Type B pancreatic cell (in vitro differentiated cells): ENCODE data around the gene RPL27A. TPM values are rescaled to one million over a fixed set of nuclear protein-coding genes. Genes with fewer than 3 reads are reported as not detected.

Experiments
- DNase-seq: peaks from one replicate; pipeline ENCODE4 v3.0.0; 2021; ENCODE audit warnings: mixed read lengths; ENCODE audit not compliant: unreplicated experiment; ENCODE audit errors: extremely low spot score
- H3K27ac Mint-ChIP-seq: 2 replicates; pipeline ENCODE4 v1.8.0; 2021; ENCODE audit warnings: mild to moderate bottlenecking, mixed read lengths
- H3K27me3 Mint-ChIP-seq: 2 replicates; pipeline ENCODE4 v1.8.0; 2021; ENCODE audit warnings: mixed read lengths
- H3K36me3 Mint-ChIP-seq: 2 replicates; pipeline ENCODE4 v1.8.0; 2021; ENCODE audit warnings: mixed read lengths
- H3K4me1 Mint-ChIP-seq: one replicate; pipeline ENCODE4 v1.8.0; 2021; ENCODE audit warnings: mixed read lengths; ENCODE audit not compliant: unreplicated experiment
- H3K4me3 Mint-ChIP-seq: 2 replicates; pipeline ENCODE4 v1.8.0; 2021; ENCODE audit warnings: mild to moderate bottlenecking, mixed read lengths
- H3K9me3 Mint-ChIP-seq: 2 replicates; pipeline ENCODE4 v1.8.0; 2021; ENCODE audit warnings: mixed read lengths
- CTCF ChIP-seq: fragments of 200-600 bp; sonication (generic); conservative IDR thresholded peaks from 2 replicates; pipeline ENCODE4 v1.5.0; 2021; ENCODE audit warnings: antibody characterized with exemption, mild to moderate bottlenecking
- long read RNA-seq: library from polyadenylated mRNA; unstranded; transcript quantifications from one replicate; pipeline ENCODE4 v2.0.0, GENCODE V29; 2020
- total RNA-seq: library from RNA; stranded (reverse); gene quantifications from 2 replicates; pipeline ENCODE4 v1.2.1, GENCODE V29; 2021; ENCODE audit warnings: low replicate concordance

Gene RPL27A
- total RNA-seq: 877 and 979 TPM in 2 replicates
- long read RNA-seq, full-length matches to known transcripts: 900 of 917 reads
- long read RNA-seq, partial matches to known transcripts: 5 of 917 reads
- long read RNA-seq, other reads (novel, unspliced or antisense): 12 of 917 reads

GRCh38 chr11:8682303-8683114 lies at the start of gene RPL27A, which contains the start of gene TRIM66:
RPL27A (plus strand) TSS chr11:8682792; CDS start chr11:8682814, 22 bp downstream.
TRIM66 (minus strand) TSS chr11:8682665; CDS start chr11:8672274, 10,391 bp downstream.
- Mint-ChIP-seq H3K27ac (peak within 1 kb of the TSS; percentile 96), H3K27me3 (no peaks in the 10 kb centered on the region), H3K4me3 (peak within 1 kb of the TSS; percentile 92), H3K9me3 (peaks cover 5% of the 10 kb centered on the region), H3K36me3 (peaks cover 34% of the 10 kb centered on the region), H3K4me1 (peaks cover 25% of the 10 kb centered on the region)
- TF ChIP-seq CTCF: peak; percentile 43
- DNase-seq: peak; percentile 98

GRCh38 chr11:8634498-8634897 lies 48.1 kb upstream of the RPL27A start:
- peaks cover 10% of the 10 kb centered on the region for H3K4me1 Mint-ChIP-seq
- peaks cover 6% of the 10 kb centered on the region for H3K9me3 Mint-ChIP-seq
- no peaks in the 10 kb centered on the region for H3K27me3 Mint-ChIP-seq
- no peak overlapping the region for H3K27ac Mint-ChIP-seq
- H3K4me3 Mint-ChIP-seq: no peak overlapping the region
- peaks cover 30% of the 10 kb centered on the region for H3K36me3 Mint-ChIP-seq
- TF ChIP-seq CTCF: no peak
- no peak for DNase-seq

- H3K27me3 Mint-ChIP-seq: no peaks in the 10 kb centered on the region
These were observed 46.5 kb upstream of the RPL27A start for GRCh38 chr11:8636127-8636526.

GRCh38 chr11:8638300-8638699 lies 44.3 kb upstream of the RPL27A start:
- no peak for TF ChIP-seq CTCF
- peaks cover 6% of the 10 kb centered on the region for H3K9me3 Mint-ChIP-seq

More at GRCh38 chr11:8636127-8636526, 46.5 kb upstream of the RPL27A start:
- no peak overlapping the region for H3K4me3 Mint-ChIP-seq
- H3K9me3 Mint-ChIP-seq: peaks cover 6% of the 10 kb centered on the region
- H3K4me1 Mint-ChIP-seq: peaks cover 5% of the 10 kb centered on the region
- H3K36me3 Mint-ChIP-seq: peaks cover 26% of the 10 kb centered on the region
- no peak overlapping the region for H3K27ac Mint-ChIP-seq
- DNase-seq: no peak
- no peak for TF ChIP-seq CTCF

GRCh38 chr11:8639655-8640054 lies 42.9 kb upstream of the RPL27A start:
- H3K4me1 Mint-ChIP-seq: peaks cover 7% of the 10 kb centered on the region
- peaks cover 6% of the 10 kb centered on the region for H3K9me3 Mint-ChIP-seq
- no peak overlapping the region for H3K27ac Mint-ChIP-seq
- no peaks in the 10 kb centered on the region for H3K27me3 Mint-ChIP-seq
- H3K36me3 Mint-ChIP-seq: peaks cover 25% of the 10 kb centered on the region
- TF ChIP-seq CTCF: no peak
- DNase-seq: no peak
- no peak overlapping the region for H3K4me3 Mint-ChIP-seq

More at GRCh38 chr11:8638300-8638699, 44.3 kb upstream of the RPL27A start:
- Mint-ChIP-seq H3K4me3 (no peak overlapping the region), H3K36me3 (peaks cover 25% of the 10 kb centered on the region), H3K27me3 (no peaks in the 10 kb centered on the region), H3K27ac (no peak overlapping the region), H3K4me1 (peaks cover 7% of the 10 kb centered on the region)
- DNase-seq: no peak
